Esophagus (tissue), 2 donors: ENCODE measurements around the gene SYNPO2. TPM values are rescaled to one million over a fixed set of nuclear protein-coding genes. Genes with fewer than 3 reads are reported as not detected.
"Not testable (repeated sequence)": the region's sequence is repeated elsewhere in the genome, so short reads cannot be mapped to it uniquely, and the experiment has no call there.

Experiments used
- H3K27ac ChIP-seq, 2 donors: one replicate each; pipeline ENCODE4 v1.5.1; 2013; ENCODE audit warnings: low read depth in 2 of 2, mild to moderate bottlenecking in 2 of 2, inconsistent platforms in 1 of 2, low read length in 1 of 2, moderate library complexity in 1 of 2
- H3K27me3 ChIP-seq, 2 donors: one replicate each; pipeline ENCODE4 v1.6.1; 2013; ENCODE audit warnings: low read length in 2 of 2, control low read depth in 1 of 2, mild to moderate bottlenecking in 1 of 2; ENCODE audit not compliant: insufficient read depth in 2 of 2, control insufficient read depth in 1 of 2
- H3K36me3 ChIP-seq, 2 donors: one replicate each; pipeline ENCODE4 v1.6.1; 2013; ENCODE audit warnings: low read length in 1 of 2; ENCODE audit not compliant: control insufficient read depth in 2 of 2, insufficient read depth in 2 of 2
- H3K4me1 ChIP-seq, 2 donors: one replicate each; pipeline ENCODE4 v1.6.1; 2013; ENCODE audit warnings: low read length in 1 of 2; ENCODE audit not compliant: control insufficient read depth in 2 of 2, insufficient read depth in 2 of 2
- H3K4me3 ChIP-seq, 2 donors: one replicate each; pipeline ENCODE4 v1.5.1; 2013; ENCODE audit warnings: low read length in 2 of 2, mild to moderate bottlenecking in 2 of 2, low read depth in 1 of 2, moderate library complexity in 1 of 2
- H3K9me3 ChIP-seq, 2 donors: one replicate each; pipeline ENCODE4 v1.6.1; 2013; ENCODE audit warnings: mild to moderate bottlenecking in 2 of 2, low read depth in 1 of 2, low read length in 1 of 2, moderate library complexity in 1 of 2; ENCODE audit not compliant: control insufficient read depth in 2 of 2, insufficient read depth in 1 of 2
- WGBS, 2 donors: extraction: QIAGEN DNeasy Blood & Tissue Kit; methylation state at CpG; one replicate each; pipeline ENCODE4 v1.1.7; 2013; 5-methylcytosine and 5-hydroxymethylcytosine counted together
- polyA plus RNA-seq, 2 donors: library from polyadenylated mRNA; stranded (reverse); fragments of 200-250 nt; gene quantifications; one replicate each; pipeline ENCODE4 v1.2.3, GENCODE V29; 2013
- donor health status: healthy with polysubstance abuse.
- donor health status: Bipolar disorder and iron deficiency.

Gene SYNPO2
- polyA plus RNA-seq, 2 donors: 22.0 to 46.9 TPM

DNA sequence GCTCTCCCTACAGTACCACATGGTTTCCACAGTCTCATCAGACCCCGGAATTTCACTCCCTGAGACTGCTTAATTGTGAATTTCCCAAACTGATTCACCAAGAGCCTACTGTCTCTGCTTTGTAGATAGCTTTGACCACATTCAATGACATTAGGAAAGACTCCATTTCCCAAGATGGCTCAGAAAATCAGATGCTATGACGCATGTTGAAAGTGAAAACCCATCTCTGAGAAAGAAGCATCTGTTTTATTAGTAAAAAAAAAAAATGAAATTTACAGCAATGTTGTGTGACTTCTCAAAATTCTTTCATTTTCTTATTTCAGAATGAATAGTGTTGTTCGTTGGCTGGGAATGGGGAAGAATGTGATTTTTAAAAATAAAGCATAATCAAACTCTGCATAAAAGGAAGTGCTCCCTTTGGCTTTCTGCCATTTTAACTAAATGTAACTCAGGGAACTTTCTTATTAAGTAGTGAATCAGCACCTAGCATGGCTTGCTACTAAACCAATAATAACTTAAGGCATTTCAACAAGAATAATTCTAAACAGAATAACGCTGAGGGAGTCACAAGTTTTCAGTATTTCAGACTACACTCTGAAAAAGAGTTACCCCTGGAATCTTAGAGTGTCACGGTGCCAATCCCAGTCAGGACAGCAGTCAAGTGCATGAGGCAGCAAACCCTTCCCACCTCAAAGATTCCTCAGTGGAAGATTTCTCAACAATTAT lies 149.6 kb downstream of the SYNPO2 start:
- H3K27me3 ChIP-seq: no peaks in the 10 kb centered on the region
- H3K9me3 ChIP-seq: no peaks in the 10 kb centered on the region
- H3K36me3 ChIP-seq: peaks cover 0 to 4% of the 10 kb centered on the region in 2 donors
- no peaks in the 10 kb centered on the region for H3K4me1 ChIP-seq
- WGBS, 2 donors: 59 to 60% methylated on average over 5 of the region's 5 CpGs
- H3K27ac ChIP-seq: no peak overlapping the region
- no peak overlapping the region for H3K4me3 ChIP-seq

DNA sequence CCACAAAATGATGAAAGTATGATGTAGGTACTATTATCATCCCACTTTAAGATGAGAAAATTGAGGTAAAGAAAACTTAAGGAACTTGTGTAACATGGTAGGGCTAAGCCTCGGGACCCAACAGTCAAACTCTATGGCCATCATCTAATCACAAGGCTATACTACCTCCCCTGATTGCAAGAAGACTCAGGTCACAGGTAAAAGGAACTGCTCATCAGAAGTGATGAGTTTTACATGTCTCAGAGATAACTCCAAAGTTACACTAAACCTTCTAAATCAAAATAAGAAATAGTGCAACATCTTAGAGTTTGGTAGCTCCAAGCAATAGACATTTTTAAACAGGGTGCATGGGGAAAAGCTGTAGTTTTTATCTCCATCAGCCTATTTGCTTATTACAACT lies 150.5 kb downstream of the SYNPO2 start:
- H3K27me3 ChIP-seq: no peaks in the 10 kb centered on the region
- no peak overlapping the region for H3K27ac ChIP-seq
- no peak overlapping the region for H3K4me3 ChIP-seq
- no peaks in the 10 kb centered on the region for H3K9me3 ChIP-seq
- peaks cover 0 to 4% of the 10 kb centered on the region in 2 donors for H3K36me3 ChIP-seq
- WGBS, 2 donors: 89 to 93% methylated on average over 1 of the region's 1 CpG
- H3K4me1 ChIP-seq: no peaks in the 10 kb centered on the region

DNA sequence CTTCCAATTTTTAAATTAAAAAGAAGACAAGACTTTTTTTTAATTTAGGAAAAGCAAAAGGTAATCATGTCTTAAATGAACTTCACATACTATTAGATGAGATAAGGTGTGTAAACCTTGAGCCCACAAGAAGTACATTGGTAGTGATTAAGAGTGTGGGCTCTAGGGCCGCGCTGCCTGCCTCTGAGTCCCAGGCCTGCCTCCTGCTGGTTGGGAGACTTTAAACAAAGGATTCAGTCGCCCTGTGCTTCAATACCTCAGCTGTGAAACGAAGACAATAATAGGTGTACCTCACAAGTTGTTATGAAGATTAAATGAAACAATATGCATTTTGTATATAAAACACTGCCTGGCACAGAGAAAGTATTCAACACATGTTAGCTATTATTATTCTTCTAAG lies 151.1 kb downstream of the SYNPO2 start:
- 60 to 62% methylated on average over 4 of the region's 4 CpGs for WGBS, 2 donors
- no peaks in the 10 kb centered on the region for H3K9me3 ChIP-seq
- H3K27me3 ChIP-seq: no peaks in the 10 kb centered on the region
- H3K27ac ChIP-seq: no peak overlapping the region
- peaks cover 0 to 4% of the 10 kb centered on the region in 2 donors for H3K36me3 ChIP-seq
- no peaks in the 10 kb centered on the region for H3K4me1 ChIP-seq
- H3K4me3 ChIP-seq: no peak overlapping the region

DNA sequence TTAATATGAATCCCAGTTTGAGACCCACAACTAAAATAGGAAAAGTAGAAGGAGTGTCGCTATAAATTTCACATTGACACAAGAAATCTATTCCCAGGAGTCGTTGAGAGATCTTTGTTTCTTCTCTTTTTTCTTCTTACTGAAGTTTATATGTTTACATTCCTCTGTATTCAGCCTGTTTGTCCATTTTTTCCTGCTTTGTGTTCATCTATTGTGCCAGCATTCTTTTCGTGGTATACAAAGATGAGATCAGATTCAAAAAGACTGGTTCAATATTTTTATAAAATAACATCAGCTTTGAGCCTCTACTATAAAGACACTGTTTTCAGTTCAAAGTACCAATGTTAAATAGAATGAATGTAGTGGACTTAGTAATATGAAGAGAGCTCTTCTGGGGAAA lies 151.6 kb downstream of the SYNPO2 start:
- WGBS, 2 donors: 62 to 69% methylated on average over 3 of the region's 3 CpGs
- H3K4me1 ChIP-seq: no peaks in the 10 kb centered on the region
- no peak overlapping the region for H3K27ac ChIP-seq
- H3K36me3 ChIP-seq: no peaks in the 10 kb centered on the region
- no peak overlapping the region for H3K4me3 ChIP-seq
- no peaks in the 10 kb centered on the region for H3K9me3 ChIP-seq
- H3K27me3 ChIP-seq: no peaks in the 10 kb centered on the region

DNA sequence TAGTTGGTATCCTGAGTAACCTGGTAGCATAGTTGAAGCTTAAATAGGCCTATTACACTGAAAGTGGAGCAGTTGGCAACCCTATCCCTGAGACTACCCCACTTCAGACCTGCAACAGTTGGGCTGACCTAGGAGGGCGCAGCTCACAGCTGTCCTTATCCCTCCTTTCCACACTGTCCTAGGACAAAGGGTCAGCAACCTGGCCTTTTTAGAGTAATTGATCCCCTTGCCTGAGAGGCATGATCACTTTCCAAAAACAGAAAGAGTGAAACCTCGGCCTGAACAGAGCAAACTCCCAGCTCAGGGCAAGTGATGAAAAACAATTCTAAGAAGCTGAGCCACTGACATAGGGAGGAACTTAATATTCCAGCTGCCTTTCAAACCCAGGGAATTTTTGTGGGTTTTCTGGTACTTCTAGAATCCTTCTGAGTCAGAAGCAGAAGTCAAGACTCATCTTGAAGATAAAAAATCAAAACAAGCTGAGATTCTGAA lies 152.1 kb downstream of the SYNPO2 start:
- 63 to 72% methylated on average over 2 of the region's 2 CpGs for WGBS, 2 donors
- H3K4me1 ChIP-seq: no peaks in the 10 kb centered on the region
- H3K9me3 ChIP-seq: no peaks in the 10 kb centered on the region
- no peak overlapping the region for H3K4me3 ChIP-seq
- H3K27me3 ChIP-seq: no peaks in the 10 kb centered on the region
- H3K27ac ChIP-seq: peak overlapping the region; percentile 53 to 77
- no peaks in the 10 kb centered on the region for H3K36me3 ChIP-seq

DNA sequence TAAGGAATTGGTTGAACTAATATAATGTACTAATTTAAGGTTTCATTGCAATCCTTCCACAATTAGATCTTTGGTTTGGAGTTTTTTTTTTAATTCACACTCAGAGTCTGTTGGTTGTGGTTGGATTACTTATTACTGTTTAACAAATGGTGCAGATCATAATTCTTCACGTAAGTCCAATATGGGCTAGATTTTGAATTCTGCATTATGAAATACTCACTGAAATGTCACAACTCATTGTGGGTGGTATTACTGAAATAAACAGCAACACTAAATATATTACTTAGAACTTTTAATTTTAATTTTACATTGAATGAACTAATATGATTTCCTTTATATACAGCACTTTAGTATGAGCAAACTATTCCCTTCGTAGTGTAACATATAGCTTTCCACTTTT lies 152.7 kb downstream of the SYNPO2 start:
- H3K27ac ChIP-seq: no peak overlapping the region
- 83 to 85% methylated on average over 2 of the region's 2 CpGs for WGBS, 2 donors
- no peaks in the 10 kb centered on the region for H3K4me1 ChIP-seq

DNA sequence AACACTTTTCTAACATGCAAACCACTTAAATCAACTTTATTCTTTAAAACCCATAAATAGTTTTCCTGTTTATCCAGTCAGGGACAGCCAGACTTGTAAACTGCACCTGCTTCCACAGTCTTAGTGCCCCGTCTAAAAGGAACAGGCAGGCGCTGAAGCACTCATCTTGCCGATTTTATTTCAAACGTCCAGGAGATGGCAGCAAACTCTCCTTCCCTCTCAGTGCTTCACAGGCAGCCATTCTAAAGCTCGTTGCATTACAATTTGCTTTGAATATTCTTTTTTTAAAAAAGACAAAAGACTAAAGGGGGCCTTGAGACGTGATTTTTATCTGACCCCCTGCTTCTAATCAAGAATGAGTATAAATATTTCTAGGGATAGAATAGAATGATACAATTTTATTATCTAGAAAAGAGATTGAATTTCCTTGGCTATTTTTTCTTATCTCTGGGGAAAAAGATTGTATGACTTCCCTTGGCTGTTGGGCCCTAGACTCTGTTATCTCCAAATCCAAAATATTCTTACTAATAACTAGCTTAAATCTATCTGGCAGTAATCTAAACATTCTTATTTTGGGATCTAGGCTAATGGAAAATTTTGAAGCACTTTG lies 153.4 kb downstream of the SYNPO2 start:
- Histone ChIP-seq H3K27me3 (no peaks in the 10 kb centered on the region), H3K27ac (no peak overlapping the region), H3K9me3 (no peaks in the 10 kb centered on the region), H3K4me3 (no peak overlapping the region), H3K4me1 (peaks cover 0 to under 1% of the 10 kb centered on the region in 2 donors), H3K36me3 (no peaks in the 10 kb centered on the region)
- 3 to 5% methylated on average over 6 of the region's 6 CpGs for WGBS, 2 donors

More for the DNA sequence above, 152.7 kb downstream of the SYNPO2 start:
- H3K36me3 ChIP-seq: no peaks in the 10 kb centered on the region
- H3K27me3 ChIP-seq: no peaks in the 10 kb centered on the region
- no peak overlapping the region for H3K4me3 ChIP-seq
- H3K9me3 ChIP-seq: no peaks in the 10 kb centered on the region

DNA sequence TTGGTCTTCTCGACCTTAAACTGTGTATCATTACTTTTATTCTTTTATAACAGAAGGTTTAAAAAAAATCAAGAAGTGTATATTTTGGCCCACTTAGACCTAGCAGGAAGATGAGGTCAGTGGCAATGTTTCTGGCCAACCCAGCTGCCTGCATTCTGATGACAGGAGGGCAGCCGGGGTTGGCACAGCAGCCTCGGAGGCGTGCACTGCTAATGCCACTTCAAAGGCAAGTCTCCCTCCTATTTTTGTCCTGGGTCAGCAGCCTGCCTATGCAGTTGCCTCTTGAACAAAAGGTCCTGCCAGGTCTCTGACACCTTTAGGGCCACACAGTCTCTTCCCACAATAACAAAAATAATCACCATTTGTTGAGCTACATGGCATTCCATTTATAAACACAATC lies 157.6 kb downstream of the SYNPO2 start:
- H3K4me1 ChIP-seq: peaks cover 0 to 2% of the 10 kb centered on the region in 2 donors
- WGBS, 2 donors: 51 to 56% methylated on average over 4 of the region's 4 CpGs
- no peak overlapping the region for H3K27ac ChIP-seq
- H3K4me3 ChIP-seq: no peak overlapping the region
- no peaks in the 10 kb centered on the region for H3K36me3 ChIP-seq
- no peaks in the 10 kb centered on the region for H3K9me3 ChIP-seq
- H3K27me3 ChIP-seq: no peaks in the 10 kb centered on the region

DNA sequence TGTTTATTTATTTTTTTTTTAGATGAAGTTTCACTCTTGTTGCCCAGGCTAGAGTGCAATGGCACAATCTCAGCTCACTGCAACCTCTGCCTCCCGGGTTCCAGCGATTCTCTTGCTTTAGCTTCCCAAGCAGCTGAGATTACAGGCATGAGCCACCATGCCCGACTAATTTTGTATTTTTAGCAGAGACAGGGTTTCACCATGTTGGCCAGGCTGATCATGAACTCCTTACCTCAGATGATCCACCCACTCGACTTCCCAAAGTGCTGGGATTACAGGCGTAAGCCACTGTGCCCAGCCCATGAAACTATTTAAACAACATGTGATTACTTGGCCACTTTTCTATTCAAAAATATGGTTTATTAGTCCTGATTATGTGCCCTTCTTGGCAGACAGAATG lies 158.4 kb downstream of the SYNPO2 start:
- not testable (repeated sequence) for H3K27me3 ChIP-seq, H3K9me3 ChIP-seq, H3K27ac ChIP-seq, H3K4me3 ChIP-seq, H3K36me3 ChIP-seq, H3K4me1 ChIP-seq
- 72 to 76% methylated on average over 5 of the region's 5 CpGs for WGBS, 2 donors

DNA sequence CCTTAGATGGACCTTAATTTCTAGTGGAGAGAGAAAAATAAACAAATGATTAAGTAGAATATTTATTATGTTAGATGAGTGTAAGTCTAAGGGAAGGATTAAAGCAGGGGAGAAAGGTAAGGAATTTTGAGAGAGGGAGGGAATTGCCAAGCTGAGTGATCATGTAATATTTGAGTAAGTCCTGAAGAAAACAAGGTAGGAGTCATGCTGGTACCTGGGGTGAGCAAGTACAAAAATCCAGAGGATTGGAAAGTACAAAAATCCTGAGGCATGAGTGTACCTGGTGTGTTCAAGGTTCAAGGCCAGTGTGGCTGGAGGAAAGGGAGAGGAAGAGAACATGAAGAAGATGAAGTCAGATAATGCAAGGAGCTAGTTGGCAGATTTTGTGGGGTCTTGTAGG lies 159.8 kb downstream of the SYNPO2 start:
- Histone ChIP-seq H3K27ac (no peak overlapping the region), H3K4me3 (no peak overlapping the region), H3K9me3 (no peaks in the 10 kb centered on the region)

More for the DNA sequence above, 159.8 kb downstream of the SYNPO2 start:
- Histone ChIP-seq H3K36me3 (no peaks in the 10 kb centered on the region), H3K27me3 (no peaks in the 10 kb centered on the region), H3K4me1 (peaks cover 0 to 2% of the 10 kb centered on the region in 2 donors)
